ENCODE data around the gene DDN.

GRCh38 chr12:48972952-48973483, 26.2 kb downstream of the DDN start:
- no peak for TF ChIP-seq CTCF (IDR thresholded peaks at IDR 0.05; ENCODE audit: insufficient read depth, low read length)
- no peak for TF ChIP-seq POLR2AphosphoS5 (IDR thresholded peaks at IDR 0.05; ENCODE audit: low read depth)
- TF ChIP-seq SPI1 (IDR thresholded peaks at IDR 0.05; ENCODE audit: borderline replicate concordance, low read depth), result no peak
- TF ChIP-seq, protein P1, sequence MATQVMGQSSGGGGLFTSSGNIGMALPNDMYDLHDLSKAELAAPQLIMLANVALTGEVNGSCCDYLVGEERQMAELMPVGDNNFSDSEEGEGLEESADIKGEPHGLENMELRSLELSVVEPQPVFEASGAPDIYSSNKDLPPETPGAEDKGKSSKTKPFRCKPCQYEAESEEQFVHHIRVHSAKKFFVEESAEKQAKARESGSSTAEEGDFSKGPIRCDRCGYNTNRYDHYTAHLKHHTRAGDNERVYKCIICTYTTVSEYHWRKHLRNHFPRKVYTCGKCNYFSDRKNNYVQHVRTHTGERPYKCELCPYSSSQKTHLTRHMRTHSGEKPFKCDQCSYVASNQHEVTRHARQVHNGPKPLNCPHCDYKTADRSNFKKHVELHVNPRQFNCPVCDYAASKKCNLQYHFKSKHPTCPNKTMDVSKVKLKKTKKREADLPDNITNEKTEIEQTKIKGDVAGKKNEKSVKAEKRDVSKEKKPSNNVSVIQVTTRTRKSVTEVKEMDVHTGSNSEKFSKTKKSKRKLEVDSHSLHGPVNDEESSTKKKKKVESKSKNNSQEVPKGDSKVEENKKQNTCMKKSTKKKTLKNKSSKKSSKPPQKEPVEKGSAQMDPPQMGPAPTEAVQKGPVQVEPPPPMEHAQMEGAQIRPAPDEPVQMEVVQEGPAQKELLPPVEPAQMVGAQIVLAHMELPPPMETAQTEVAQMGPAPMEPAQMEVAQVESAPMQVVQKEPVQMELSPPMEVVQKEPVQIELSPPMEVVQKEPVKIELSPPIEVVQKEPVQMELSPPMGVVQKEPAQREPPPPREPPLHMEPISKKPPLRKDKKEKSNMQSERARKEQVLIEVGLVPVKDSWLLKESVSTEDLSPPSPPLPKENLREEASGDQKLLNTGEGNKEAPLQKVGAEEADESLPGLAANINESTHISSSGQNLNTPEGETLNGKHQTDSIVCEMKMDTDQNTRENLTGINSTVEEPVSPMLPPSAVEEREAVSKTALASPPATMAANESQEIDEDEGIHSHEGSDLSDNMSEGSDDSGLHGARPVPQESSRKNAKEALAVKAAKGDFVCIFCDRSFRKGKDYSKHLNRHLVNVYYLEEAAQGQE (IDR thresholded peaks at IDR 0.05; ENCODE audit: insufficient replicate concordance, low read depth), result no peak
